KOPT-K1 (cell line): ENCODE results near the gene WDCP.
"Not testable (repeated sequence)": the region's sequence is repeated elsewhere in the genome, so short reads cannot be mapped to it uniquely, and the experiment has no call there.

ENCODE experiments used
- H3K27ac ChIP-seq: fragments of 200-600 bp; sonication (generic); 2 replicates; pipeline ENCODE4 v1.5.1; 2016; ENCODE audit warnings: antibody characterized with exemption, mild to moderate bottlenecking, low read depth, low read length; ENCODE audit not compliant: poor library complexity, severe bottlenecking
- H3K36me3 ChIP-seq: fragments of 200-600 bp; sonication (generic); 2 replicates; pipeline ENCODE4 v1.5.1; 2017; ENCODE audit warnings: antibody characterized with exemption, mild to moderate bottlenecking, low read length, moderate library complexity; ENCODE audit not compliant: insufficient read depth
- H3K9me3 ChIP-seq: fragments of 200-600 bp; sonication (generic); 2 replicates; pipeline ENCODE4 v1.5.1; 2017; ENCODE audit warnings: antibody characterized with exemption, low read length, mild to moderate bottlenecking; ENCODE audit not compliant: insufficient read depth, poor library complexity, severe bottlenecking

The WDCP gene

GRCh38 chr2:24020244-24020643, 26.9 kb downstream of the WDCP start:
- no peaks in the 10 kb centered on the region for H3K9me3 ChIP-seq
- H3K36me3 ChIP-seq: peaks cover 37% of the 10 kb centered on the region; the same call in 1 of the 2 replicates
- no peak overlapping the region for H3K27ac ChIP-seq

- Histone ChIP-seq H3K9me3 (no peaks in the 10 kb centered on the region), H3K36me3 (peaks cover 32% of the 10 kb centered on the region; the same call in 1 of the 2 replicates), H3K27ac (no peak overlapping the region)
Measured at GRCh38 chr2:24019729-24020128, 27.5 kb downstream of the WDCP start.

- Histone ChIP-seq H3K9me3 (no peaks in the 10 kb centered on the region), H3K27ac (no peak overlapping the region), H3K36me3 (peaks cover 17% of the 10 kb centered on the region; the same call in 1 of the 2 replicates)
Measured at GRCh38 chr2:24018241-24018640, 28.9 kb downstream of the WDCP start.

GRCh38 chr2:24017711-24018110, 29.5 kb downstream of the WDCP start:
- Histone ChIP-seq H3K36me3 (peaks cover 12% of the 10 kb centered on the region; the same call in 1 of the 2 replicates), H3K27ac (no peak overlapping the region), H3K9me3 (no peaks in the 10 kb centered on the region)

GRCh38 chr2:24016853-24017703, 30.1 kb downstream of the WDCP start:
- peaks cover 6% of the 10 kb centered on the region; the same call in 1 of the 2 replicates for H3K36me3 ChIP-seq
- H3K9me3 ChIP-seq: no peaks in the 10 kb centered on the region
- H3K27ac ChIP-seq: no peak overlapping the region

- Histone ChIP-seq H3K27ac (no peak overlapping the region), H3K36me3 (no peaks in the 10 kb centered on the region), H3K9me3 (no peaks in the 10 kb centered on the region)
Measured at GRCh38 chr2:24016376-24016761, 30.8 kb downstream of the WDCP start.

- no peaks in the 10 kb centered on the region for H3K9me3 ChIP-seq
- no peak overlapping the region for H3K27ac ChIP-seq
- H3K36me3 ChIP-seq: no peaks in the 10 kb centered on the region
Measured at GRCh38 chr2:24015562-24016375, 31.4 kb downstream of the WDCP start.

- not testable (repeated sequence) for H3K36me3 ChIP-seq, H3K9me3 ChIP-seq, H3K27ac ChIP-seq
Measured at GRCh38 chr2:24014902-24015301, 32.3 kb downstream of the WDCP start.

GRCh38 chr2:24012521-24013188, 34.5 kb downstream of the WDCP start:
- no peaks in the 10 kb centered on the region for H3K9me3 ChIP-seq
- no peak overlapping the region for H3K27ac ChIP-seq
- H3K36me3 ChIP-seq: no peaks in the 10 kb centered on the region

GRCh38 chr2:24011250-24012104, 35.7 kb downstream of the WDCP start:
- Histone ChIP-seq H3K36me3 (no peaks in the 10 kb centered on the region), H3K9me3 (no peaks in the 10 kb centered on the region), H3K27ac (no peak overlapping the region)

GRCh38 chr2:24010477-24011249, 36.5 kb downstream of the WDCP start:
- no peaks in the 10 kb centered on the region for H3K36me3 ChIP-seq
- no peak overlapping the region for H3K27ac ChIP-seq

GRCh38 chr2:24009680-24010476, 37.3 kb downstream of the WDCP start, which contains the start of gene MFSD2B:
Gene MFSD2B, plus strand, starts transcription at chr2:24010085. Its CDS starts 12 bp downstream, at chr2:24010097.
- H3K9me3 ChIP-seq: no peaks in the 10 kb centered on the region
- no peaks in the 10 kb centered on the region for H3K36me3 ChIP-seq
- no peak within 1 kb of the TSS for H3K27ac ChIP-seq

More at GRCh38 chr2:24010477-24011249, 36.5 kb downstream of the WDCP start:
- no peaks in the 10 kb centered on the region for H3K9me3 ChIP-seq

GRCh38 chr2:24009367-24009679, 37.9 kb downstream of the WDCP start:
- H3K36me3 ChIP-seq: no peaks in the 10 kb centered on the region
- H3K9me3 ChIP-seq: no peaks in the 10 kb centered on the region
- H3K27ac ChIP-seq: no peak overlapping the region
